ENCODE data around the gene DNAI2. TPM values are rescaled to one million over a fixed set of nuclear protein-coding genes. Genes with fewer than 3 reads are reported as not detected.

Gene DNAI2
- total RNA-seq, 1 experiment from 2014 or later, result 0.26 TPM

DNA sequence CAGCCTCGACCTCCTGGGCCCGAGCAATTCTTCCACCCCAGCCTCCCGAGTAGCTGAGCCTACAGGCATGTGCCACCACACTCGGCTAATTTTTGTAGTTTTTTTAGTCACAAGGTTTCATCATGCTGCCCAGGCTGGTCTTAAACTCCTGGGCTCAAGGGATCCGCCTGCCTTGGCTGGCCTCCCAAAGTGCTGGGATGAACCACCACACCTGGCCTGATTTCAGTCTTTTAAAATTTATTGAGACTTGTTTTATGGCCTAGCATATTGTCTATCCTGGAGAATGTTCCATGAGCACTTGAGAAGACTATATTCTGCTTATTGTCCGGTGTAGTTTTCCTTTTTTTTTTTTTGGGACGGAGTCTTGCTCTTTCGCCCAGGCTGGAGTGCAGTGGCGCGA, 18.5 kb downstream of the DNAI2 start (continued):
- TF ChIP-seq, protein P1, sequence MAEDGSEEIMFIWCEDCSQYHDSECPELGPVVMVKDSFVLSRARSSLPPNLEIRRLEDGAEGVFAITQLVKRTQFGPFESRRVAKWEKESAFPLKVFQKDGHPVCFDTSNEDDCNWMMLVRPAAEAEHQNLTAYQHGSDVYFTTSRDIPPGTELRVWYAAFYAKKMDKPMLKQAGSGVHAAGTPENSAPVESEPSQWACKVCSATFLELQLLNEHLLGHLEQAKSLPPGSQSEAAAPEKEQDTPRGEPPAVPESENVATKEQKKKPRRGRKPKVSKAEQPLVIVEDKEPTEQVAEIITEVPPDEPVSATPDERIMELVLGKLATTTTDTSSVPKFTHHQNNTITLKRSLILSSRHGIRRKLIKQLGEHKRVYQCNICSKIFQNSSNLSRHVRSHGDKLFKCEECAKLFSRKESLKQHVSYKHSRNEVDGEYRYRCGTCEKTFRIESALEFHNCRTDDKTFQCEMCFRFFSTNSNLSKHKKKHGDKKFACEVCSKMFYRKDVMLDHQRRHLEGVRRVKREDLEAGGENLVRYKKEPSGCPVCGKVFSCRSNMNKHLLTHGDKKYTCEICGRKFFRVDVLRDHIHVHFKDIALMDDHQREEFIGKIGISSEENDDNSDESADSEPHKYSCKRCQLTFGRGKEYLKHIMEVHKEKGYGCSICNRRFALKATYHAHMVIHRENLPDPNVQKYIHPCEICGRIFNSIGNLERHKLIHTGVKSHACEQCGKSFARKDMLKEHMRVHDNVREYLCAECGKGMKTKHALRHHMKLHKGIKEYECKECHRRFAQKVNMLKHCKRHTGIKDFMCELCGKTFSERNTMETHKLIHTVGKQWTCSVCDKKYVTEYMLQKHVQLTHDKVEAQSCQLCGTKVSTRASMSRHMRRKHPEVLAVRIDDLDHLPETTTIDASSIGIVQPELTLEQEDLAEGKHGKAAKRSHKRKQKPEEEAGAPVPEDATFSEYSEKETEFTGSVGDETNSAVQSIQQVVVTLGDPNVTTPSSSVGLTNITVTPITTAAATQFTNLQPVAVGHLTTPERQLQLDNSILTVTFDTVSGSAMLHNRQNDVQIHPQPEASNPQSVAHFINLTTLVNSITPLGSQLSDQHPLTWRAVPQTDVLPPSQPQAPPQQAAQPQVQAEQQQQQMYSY (CRISPR knock-in tag; IDR thresholded peaks at IDR 0.05), result no peak
- TF ChIP-seq RORB (CRISPR knock-in tag; IDR thresholded peaks at IDR 0.05) (no peak), EMX1 (CRISPR knock-in tag; IDR thresholded peaks at IDR 0.05) (no peak), ZNF317 (CRISPR knock-in tag; IDR thresholded peaks at IDR 0.05; ENCODE audit: borderline replicate concordance, low read depth) (no peak), FOXP1 (CRISPR knock-in tag; IDR thresholded peaks at IDR 0.05; ENCODE audit: borderline replicate concordance) (no peak), TEAD4 (CRISPR knock-in tag; IDR thresholded peaks at IDR 0.05) (no peak)
- TF ChIP-seq, protein P2, sequence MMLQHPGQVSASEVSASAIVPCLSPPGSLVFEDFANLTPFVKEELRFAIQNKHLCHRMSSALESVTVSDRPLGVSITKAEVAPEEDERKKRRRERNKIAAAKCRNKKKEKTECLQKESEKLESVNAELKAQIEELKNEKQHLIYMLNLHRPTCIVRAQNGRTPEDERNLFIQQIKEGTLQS (CRISPR knock-in tag; conservative IDR thresholded peaks at IDR 0.05), result no peak
- TF ChIP-seq, protein P3, sequence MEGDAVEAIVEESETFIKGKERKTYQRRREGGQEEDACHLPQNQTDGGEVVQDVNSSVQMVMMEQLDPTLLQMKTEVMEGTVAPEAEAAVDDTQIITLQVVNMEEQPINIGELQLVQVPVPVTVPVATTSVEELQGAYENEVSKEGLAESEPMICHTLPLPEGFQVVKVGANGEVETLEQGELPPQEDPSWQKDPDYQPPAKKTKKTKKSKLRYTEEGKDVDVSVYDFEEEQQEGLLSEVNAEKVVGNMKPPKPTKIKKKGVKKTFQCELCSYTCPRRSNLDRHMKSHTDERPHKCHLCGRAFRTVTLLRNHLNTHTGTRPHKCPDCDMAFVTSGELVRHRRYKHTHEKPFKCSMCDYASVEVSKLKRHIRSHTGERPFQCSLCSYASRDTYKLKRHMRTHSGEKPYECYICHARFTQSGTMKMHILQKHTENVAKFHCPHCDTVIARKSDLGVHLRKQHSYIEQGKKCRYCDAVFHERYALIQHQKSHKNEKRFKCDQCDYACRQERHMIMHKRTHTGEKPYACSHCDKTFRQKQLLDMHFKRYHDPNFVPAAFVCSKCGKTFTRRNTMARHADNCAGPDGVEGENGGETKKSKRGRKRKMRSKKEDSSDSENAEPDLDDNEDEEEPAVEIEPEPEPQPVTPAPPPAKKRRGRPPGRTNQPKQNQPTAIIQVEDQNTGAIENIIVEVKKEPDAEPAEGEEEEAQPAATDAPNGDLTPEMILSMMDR (IDR thresholded peaks at IDR 0.05), result no peak
- TF ChIP-seq, protein P4, sequence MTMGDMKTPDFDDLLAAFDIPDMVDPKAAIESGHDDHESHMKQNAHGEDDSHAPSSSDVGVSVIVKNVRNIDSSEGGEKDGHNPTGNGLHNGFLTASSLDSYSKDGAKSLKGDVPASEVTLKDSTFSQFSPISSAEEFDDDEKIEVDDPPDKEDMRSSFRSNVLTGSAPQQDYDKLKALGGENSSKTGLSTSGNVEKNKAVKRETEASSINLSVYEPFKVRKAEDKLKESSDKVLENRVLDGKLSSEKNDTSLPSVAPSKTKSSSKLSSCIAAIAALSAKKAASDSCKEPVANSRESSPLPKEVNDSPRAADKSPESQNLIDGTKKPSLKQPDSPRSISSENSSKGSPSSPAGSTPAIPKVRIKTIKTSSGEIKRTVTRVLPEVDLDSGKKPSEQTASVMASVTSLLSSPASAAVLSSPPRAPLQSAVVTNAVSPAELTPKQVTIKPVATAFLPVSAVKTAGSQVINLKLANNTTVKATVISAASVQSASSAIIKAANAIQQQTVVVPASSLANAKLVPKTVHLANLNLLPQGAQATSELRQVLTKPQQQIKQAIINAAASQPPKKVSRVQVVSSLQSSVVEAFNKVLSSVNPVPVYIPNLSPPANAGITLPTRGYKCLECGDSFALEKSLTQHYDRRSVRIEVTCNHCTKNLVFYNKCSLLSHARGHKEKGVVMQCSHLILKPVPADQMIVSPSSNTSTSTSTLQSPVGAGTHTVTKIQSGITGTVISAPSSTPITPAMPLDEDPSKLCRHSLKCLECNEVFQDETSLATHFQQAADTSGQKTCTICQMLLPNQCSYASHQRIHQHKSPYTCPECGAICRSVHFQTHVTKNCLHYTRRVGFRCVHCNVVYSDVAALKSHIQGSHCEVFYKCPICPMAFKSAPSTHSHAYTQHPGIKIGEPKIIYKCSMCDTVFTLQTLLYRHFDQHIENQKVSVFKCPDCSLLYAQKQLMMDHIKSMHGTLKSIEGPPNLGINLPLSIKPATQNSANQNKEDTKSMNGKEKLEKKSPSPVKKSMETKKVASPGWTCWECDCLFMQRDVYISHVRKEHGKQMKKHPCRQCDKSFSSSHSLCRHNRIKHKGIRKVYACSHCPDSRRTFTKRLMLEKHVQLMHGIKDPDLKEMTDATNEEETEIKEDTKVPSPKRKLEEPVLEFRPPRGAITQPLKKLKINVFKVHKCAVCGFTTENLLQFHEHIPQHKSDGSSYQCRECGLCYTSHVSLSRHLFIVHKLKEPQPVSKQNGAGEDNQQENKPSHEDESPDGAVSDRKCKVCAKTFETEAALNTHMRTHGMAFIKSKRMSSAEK (CRISPR knock-in tag; IDR thresholded peaks at IDR 0.05; ENCODE audit: borderline replicate concordance), result no peak
- TF ChIP-seq, protein P5, sequence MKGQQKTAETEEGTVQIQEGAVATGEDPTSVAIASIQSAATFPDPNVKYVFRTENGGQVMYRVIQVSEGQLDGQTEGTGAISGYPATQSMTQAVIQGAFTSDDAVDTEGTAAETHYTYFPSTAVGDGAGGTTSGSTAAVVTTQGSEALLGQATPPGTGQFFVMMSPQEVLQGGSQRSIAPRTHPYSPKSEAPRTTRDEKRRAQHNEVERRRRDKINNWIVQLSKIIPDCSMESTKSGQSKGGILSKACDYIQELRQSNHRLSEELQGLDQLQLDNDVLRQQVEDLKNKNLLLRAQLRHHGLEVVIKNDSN (CRISPR knock-in tag; IDR thresholded peaks at IDR 0.05), result no peak
- TF ChIP-seq, protein P6, sequence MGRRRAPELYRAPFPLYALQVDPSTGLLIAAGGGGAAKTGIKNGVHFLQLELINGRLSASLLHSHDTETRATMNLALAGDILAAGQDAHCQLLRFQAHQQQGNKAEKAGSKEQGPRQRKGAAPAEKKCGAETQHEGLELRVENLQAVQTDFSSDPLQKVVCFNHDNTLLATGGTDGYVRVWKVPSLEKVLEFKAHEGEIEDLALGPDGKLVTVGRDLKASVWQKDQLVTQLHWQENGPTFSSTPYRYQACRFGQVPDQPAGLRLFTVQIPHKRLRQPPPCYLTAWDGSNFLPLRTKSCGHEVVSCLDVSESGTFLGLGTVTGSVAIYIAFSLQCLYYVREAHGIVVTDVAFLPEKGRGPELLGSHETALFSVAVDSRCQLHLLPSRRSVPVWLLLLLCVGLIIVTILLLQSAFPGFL (CRISPR knock-in tag; IDR thresholded peaks at IDR 0.05; ENCODE audit: borderline replicate concordance), result no peak

DNA sequence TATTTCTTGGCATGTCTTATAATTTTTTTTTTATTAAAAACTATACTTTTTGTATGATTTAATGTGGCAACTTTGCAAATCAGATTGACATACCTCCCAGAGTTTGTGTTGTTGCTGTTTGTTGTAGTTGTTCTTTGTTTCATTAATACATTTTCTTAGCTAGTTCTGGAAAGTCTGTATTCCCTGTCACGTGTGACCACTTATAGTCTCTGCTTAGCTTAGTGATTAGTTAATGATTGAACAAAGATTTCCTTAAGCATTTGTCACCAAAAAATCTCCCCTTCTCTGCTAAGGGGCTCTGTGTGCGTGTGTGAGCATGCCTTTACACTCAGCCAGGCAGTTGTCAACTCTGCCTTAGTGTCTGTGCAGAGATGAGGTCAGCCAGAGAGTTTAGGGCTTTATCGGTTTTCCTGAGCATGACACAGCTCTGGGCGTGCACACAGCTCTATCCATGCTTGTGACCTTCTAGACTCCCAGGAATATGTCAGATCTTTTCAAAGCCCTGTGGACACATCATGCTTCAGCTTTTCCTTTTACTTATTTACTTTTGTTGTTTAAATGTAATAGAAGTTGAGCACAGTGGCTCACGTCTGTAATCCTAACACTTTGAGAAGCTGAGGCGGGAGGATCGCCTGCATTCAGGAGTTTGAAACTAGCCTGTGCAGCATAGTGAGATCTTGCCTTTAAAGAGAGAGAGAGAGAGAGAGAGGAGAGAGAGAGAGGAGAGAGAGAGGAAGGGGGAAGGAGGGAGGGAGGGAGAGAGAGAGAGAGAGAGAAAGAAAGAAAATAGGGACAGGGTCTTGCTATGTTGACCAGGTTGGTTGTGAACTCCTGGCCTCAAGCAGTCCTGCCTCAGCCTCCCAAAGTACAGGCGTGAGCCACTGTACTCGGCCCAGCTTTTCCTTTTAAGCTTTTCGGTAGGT, 21.9 kb downstream of the DNAI2 start:
- Mint-ChIP-seq H3K4me3 (no peak overlapping the region), H3K27ac (no peak overlapping the region), H3K9me3 (peaks cover 4% of the 10 kb centered on the region), H3K36me3 (no peaks in the 10 kb centered on the region), H3K4me1 (no peaks in the 10 kb centered on the region), H3K27me3 (ENCODE audit: low read depth) (peaks cover 2% of the 10 kb centered on the region; the same call in 1 of the 2 replicates)
- DNase-seq (ENCODE audit: low spot score) (no peak), ATAC-seq (no peak; the same call in 1 of the 2 replicates)
- ChIA-PET CTCF (interaction anchor here (0.6 to 8.3 kb wide), 31 partner anchors 10 to 376 kb away, joined by 3 to 112 read pairs (median 6); partner anchors contain the start of genes BTBD17, CD300LB, DNAI2 and GPR142), POLR2A (no interaction called here)
- TF ChIP-seq, protein P7, sequence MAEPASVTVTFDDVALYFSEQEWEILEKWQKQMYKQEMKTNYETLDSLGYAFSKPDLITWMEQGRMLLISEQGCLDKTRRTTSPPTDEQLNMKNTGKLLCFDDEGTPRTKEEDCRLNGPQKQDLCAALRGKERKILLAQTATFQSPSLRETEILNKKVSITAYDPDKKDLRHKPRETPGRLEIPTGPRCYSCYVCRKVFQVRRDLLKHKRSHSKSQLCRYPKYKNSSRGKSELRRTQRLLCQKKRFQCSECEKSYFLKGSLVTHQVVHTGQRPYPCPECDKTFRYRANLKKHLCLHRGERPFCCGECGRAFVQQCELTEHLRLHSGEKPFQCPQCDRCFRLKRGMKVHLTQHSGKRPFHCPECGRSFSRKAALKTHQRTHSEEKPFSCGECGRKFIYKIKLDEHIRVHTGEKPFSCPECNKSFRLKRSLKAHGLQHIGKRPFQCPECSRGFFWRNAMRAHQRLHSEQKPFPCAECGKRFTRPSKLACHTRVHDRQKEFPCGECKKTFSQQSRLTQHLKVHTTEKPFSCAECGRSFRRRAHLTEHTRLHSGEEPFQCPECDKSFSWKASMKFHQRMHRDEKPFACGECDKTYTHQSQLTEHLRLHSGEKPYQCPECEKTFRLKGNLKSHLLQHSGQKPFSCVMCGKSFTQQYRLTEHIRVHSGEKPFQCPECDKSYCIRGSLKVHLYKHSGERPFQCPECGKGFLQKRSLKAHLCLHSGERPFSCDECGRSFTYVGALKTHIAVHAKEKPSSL (CRISPR knock-in tag; conservative IDR thresholded peaks at IDR 0.05), result no peak
- TF ChIP-seq ZNF121 (CRISPR knock-in tag; IDR thresholded peaks at IDR 0.05) (no peak), NFE2L1 (CRISPR knock-in tag; IDR thresholded peaks at IDR 0.05) (no peak), ZNF219 (CRISPR knock-in tag; IDR thresholded peaks at IDR 0.05; ENCODE audit: borderline replicate concordance) (no peak), ZNF416 (CRISPR knock-in tag; IDR thresholded peaks at IDR 0.05) (no peak)
- TF ChIP-seq, protein P8, sequence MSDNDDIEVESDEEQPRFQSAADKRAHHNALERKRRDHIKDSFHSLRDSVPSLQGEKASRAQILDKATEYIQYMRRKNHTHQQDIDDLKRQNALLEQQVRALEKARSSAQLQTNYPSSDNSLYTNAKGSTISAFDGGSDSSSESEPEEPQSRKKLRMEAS (CRISPR knock-in tag; IDR thresholded peaks at IDR 0.05), result no peak
- TF ChIP-seq, protein P9, sequence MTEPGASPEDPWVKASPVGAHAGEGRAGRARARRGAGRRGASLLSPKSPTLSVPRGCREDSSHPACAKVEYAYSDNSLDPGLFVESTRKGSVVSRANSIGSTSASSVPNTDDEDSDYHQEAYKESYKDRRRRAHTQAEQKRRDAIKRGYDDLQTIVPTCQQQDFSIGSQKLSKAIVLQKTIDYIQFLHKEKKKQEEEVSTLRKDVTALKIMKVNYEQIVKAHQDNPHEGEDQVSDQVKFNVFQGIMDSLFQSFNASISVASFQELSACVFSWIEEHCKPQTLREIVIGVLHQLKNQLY (CRISPR knock-in tag; IDR thresholded peaks at IDR 0.05), result no peak

Data from WTC11 (cell line).